HG02623 (cell line): ENCODE results near the gene XPNPEP2.
A peak's percentile ranks its signal among the peaks of the same experiment; 100 is the strongest.

Experiments used
- ATAC-seq: cut with Tn5 transposase; IDR thresholded peaks from one replicate; pipeline ENCODE4 v1.9.1; 2021; ENCODE audit warnings: moderate library complexity; ENCODE audit not compliant: unreplicated experiment

XPNPEP2 gene

DNA sequence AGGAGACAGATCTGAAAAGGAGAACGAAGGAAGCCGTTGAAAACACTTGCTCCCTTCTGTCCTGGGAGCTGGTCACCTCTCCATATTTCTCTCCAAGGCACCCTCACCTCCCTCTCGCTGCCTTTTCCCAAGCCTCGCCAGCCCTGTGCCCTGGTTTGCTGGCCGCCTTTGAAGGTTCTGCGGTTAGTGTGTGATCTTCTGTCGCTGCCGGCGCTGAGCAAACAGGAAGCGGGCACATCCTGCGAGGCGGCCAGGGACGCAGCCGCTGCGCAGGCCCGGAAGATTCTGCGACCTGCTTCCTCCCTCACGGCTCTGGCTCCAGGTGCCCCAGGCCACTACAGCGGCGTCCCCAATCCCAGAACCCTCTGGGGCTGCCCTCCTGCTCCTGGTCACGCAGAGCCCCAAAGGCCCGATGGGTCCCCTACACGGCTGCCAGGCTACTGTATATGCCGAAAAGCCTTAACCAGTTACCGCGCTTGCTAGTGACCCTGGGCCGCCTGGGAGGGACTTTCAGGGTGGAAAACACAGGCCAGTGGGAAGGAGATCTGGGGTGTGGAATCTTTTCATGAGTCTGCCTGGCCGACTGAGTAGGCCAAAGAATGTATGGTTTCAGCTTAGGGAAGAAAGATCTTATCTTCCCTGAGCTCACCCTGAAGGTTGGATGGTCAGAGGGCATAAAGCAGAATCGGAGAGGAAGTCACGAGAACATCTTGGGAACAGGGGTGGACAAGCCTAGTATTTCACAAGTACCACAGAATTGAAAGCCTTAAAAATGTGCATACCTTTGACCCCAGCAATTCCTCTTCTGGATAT, 38.6 kb downstream of the XPNPEP2 start:
- ATAC-seq = peak; percentile 20

DNA sequence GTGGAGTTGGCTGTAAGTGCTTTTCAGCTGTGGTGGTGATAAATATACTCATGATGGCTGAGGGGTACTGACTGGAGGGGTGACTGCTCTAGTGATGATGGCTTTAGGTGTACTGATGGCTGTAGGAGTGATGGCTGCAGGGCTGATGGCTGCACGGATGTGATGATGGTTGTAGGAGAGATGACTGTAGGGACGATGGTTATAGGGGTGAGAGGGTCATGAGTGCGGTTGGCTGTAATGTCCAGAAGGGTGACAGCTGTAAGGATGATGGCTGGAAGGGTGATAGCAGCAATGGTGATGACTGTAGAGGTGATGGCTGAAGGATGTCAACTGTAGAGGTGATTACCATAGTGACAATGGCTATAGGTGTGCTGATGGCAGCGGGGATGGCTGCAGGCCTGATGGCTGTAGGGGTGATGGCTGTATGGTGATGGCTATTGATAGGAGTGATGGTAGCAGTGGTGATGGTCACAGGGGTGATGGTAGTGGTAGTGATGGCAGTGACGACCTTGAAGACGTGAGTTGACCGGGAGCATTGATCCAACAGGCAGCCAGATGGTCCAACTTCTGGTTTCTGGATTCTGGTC, 40.4 kb downstream of the XPNPEP2 start:
- no peak for ATAC-seq

DNA sequence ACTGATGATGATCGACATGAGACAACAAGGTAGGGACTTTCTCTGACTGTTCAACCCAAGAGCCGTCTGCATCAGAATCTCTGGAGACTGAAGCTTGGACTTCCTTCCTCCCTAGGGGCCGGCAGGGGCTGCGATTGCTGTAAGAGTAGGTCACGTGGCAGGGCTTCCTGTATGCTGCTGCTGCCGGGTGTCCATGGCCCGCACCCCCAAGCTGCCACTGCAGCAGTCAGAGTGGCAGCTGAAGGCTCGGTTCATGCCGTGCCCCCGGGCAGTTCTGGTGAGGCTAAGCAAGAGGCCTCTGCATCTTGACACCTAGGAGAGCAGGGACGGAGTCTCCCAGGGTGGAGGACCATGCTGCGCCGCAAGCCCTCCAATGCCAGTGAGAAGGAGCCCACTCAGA, 41.0 kb downstream of the XPNPEP2 start, which contains the start of gene SASH3:
SASH3 (plus strand) TSS at position 203 of the 400 bp plus-strand sequence; CDS start at position 352, 149 bp downstream.
- ATAC-seq = peak; percentile 35

DNA sequence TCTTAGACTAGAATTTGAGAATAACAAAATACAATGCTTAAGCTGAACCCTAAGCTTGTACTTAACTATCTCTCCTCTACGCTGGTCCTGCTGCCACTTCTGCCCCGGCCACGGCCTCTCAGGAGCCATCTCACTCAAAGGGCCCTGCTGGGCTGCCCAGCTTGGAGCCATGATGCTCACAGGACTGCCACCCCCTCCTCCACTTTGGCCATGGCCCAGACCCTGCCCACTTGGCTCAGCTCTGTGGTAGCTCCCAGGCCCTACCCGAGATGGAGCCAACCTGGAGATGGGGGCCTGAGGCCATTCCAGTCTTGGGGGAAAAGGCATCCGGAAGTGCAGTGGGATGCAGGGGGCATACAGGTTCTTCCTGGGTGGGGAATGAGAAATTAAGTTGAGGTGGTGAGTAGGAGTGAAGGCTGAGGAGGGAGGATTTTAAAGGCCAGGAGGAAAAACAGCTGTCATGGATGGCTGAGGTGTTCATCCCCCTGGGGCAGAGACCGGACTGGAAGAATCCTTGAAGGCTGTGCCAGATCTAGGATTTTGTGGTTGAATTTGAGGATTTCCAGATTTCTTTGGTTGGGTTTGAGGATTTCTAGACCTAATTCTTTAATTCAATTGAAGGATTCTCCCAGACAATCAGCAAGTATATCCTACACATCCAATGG, 41.8 kb downstream of the XPNPEP2 start:
- no peak for ATAC-seq

DNA sequence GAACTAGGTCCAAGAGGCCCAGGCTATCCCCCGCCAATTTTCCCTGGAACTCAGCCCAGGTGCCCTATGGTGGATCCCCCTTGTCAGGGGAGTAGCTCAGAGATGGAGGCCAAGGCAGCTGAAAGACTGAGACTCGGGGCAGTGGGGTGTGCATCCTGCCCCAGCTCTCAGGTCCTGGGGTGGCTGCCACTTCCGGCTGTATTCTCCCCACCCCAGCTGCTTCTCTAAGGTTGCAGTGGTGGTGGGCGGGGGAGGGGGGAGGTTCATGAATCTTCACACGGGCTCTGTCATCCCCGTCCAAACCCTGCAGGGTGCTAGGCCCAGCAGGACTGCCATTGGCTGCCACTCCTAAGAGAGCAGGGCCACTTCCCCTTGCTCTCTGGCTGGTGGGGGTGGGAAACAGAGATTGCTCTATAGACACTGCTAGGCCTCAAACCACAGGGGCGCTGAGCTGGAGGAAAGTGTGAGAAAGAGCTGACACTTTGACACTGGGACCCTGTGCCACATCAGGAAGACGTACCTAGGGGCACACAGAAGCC, 42.4 kb downstream of the XPNPEP2 start:
- peak; percentile 62 for ATAC-seq

DNA sequence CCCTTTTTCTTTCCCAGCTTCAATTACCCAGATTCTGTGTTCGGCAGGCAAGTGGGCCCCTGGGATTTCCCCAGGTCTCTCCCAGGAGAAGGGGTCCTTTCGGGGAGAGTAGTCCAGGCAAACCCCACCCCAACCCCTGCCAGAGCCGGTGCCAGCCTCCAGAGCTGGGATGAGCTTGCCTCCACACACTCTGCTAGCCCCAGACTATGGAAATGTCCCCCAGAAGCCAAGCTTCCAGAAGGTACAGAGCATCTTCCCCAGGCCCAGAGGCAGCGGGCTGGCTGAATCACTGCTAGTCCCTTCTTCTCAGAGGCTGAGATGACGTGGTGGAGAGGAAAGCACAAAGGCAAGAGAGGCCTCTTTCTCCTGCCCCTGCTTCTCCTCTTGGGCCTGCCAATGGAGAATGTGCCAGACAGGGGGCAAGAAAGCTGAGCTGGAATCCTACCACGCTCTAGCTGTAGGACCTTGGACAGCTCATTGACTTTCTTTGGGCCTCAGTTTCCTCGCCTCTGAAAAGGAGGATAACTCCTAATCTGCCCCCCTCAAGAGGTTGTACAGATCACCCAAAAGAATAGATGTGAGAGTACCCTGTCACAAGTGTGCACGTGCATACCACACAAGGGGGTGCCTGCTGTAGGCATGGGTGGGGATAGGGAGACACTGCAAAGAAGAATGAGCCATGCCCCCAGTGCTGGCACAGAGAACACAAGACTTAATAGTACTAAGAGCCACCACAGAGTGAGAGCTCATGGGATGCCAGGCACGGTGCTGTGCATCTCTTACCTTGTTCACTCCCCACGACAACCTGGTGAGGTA, 43.1 kb downstream of the XPNPEP2 start:
- ATAC-seq = no peak

DNA sequence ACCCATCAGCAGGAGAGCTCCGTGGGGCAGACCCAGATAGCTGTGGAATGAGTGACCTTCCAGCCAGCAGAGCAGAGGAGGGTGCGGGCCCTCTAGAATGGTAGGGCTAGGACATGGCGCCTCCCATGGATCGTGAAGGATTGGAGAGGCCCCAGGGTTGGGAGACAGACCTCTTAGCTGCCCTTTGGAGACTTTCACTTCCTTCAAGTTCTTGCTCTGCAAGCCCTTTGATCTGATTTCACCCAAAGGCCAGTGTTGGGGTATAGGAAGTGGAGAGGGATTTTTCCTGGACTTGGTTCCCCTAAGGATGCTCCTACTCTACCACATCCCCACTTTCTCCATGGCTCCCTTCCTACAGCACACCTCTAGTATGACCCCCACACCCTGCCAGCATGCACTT, 43.9 kb downstream of the XPNPEP2 start:
- no peak for ATAC-seq

DNA sequence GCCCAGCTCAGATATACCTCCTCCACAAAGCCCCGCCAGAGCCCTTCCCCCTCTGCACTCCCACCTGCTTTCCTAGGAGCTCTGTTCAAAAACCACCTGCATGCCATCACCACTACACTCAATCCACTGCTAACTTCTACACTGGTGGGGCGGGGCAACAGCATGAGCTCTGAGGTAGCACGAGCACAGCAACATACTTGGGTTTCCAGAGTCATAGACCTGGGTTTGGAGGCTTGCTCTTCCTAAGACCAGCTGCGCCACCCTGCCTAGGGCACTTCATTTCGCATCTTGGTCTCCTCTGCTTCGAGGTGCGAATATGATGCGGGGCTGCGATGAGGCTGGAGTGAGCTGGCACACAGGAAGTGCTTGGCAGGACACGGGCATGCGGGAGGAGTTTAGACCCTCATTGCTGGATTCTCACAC, 44.5 kb downstream of the XPNPEP2 start:
- no peak for ATAC-seq

DNA sequence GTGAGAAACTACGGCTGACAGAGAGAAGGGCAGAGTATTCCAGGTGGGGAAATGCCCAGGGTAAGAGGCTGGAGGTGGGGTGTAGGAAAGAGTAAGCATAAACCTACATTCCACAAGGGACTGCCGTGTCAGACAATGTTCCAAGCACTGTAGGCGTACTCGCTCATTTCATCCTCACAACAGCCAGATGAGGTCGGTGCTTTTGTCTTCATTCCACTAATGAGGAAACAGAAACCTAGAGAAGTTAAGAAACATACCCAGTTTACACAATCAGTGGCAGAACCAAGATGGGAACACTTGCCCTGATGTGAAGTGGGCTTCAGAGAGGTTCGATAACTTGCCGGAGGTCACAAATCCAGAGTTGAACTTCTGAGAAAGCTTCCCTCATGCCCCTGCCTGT, 45.6 kb downstream of the XPNPEP2 start:
- no peak for ATAC-seq

DNA sequence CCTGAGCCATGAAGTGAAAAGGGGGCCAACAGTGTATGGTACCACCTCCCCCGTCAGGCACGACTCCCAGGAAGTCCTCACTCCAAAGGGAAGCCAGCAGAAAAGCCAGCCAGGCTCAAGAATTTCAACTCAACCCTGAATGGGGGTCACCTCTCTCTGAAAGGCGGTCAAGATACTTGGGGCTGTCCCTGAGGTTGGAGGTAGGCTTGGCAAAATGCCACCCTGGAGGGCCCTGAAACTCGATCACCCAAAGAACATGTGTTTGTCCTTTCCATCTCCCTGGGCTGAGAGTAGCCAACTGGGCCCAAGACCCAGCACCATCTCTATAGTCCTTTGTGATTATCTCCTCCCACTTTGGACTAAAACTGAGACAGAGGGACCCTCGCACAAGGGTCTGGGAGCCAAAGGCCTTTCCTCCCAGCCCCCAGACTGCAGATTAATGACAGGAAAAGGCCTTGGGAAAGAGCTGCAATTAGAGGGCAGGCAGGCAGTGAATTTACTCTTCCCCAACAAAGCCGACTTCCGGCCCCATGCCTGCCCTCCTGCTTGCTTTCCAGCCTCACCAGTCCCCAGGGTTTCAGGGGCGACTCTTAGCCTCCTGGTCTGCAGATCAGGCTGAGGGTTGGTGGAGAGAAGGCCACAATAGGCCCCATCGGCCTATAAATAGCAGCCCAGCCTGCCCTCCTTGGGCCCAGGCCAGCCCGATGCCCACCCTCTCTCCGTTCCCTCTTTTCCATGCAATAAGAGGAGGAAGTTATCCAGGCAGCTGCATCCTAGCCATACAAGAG, 46.6 kb downstream of the XPNPEP2 start:
- ATAC-seq = no peak

DNA sequence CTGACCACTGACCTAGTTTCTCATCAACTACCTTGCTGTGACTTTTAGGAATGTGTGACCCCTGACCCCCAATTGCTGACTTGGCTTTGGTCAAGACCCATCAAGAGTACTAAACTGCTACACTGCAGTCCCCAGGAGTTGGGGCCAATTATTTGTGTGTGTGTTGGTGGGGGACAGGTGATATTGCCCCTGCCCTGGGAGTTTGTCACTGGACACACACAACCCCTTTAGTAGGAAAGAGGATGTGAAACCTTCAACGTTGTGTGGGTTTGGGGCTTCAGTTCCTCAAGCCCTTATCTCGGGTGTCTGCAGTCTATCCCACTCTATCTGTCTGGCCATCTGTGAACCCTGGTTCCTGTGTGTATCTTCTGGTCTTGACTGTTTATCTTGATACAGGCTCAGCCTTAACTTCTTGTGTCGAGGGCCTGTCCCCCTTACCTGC, 47.5 kb downstream of the XPNPEP2 start:
- ATAC-seq = peak; percentile 77

DNA sequence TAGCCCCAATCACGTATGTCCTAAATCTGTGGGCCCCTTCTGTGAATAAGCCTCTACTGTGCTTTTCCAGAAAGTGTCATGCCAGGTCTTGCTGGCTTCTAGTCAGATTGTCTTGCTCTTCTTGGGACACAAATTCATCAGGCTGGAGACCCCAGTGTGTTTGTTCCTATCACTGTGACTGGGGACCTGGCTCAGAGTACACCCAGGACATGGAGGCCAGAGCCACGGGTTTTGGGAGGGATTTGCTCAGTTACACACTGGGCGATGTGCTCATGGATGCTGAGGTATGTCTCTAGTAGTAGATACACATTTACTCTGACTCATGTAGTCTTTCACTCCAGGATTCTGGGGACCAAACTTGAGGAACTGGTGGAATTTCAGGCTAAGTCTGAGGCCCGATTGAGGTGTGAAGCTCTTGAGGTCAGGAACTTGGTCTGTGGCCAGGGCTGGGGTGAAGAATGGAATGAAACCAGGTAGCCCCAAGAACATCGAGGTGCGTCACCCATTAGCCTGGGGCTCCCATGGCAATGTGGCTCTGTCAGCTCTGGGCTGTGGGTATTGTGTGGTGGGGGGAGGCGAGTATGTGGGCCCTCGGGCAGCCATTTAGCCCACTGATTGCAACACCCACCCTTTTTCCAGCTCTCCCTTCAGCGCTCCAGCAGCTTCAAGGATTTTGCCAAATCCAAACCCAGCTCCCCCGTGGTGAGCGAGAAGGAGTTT, 48.7 kb downstream of the XPNPEP2 start:
- no peak for ATAC-seq

DNA sequence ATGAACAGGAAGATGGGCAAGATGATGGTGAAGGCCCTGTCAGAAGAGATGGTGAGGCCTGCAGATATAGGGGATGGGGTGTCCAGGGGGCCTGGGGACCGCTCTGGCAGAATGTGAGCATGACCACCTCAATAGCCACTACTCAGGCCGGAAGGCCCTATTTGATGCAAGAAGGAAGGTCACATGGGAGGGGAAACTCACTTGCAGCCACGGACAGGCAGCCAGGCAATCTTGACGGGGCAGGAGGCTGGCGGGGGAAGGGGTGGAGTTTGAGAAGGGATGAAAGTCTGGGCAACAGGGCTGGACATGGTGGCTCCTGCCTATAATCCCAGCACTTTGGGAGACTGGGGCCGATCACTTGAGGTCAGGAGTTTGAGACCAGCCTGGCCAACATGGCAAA, 49.7 kb downstream of the XPNPEP2 start:
- ATAC-seq = no peak

DNA sequence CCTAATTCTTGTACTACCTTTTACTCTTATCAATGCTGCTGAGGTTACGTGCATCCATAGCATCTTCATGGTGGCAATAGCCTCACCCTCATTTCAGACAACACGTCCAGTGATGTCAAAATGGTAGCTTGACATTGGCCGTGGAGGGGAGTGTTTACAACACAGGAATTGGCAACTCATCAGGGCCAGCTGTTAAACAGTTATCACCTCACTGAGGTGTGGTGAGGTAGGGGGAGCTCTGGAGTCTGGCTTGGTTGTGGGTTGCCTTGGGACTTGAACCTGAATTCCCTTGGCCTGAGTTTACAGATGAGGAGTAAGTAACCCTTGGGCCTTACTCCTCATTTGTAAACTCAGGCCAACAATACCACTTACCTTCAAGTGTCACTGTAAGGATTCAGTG, 51.4 kb downstream of the XPNPEP2 start:
- no peak for ATAC-seq

DNA sequence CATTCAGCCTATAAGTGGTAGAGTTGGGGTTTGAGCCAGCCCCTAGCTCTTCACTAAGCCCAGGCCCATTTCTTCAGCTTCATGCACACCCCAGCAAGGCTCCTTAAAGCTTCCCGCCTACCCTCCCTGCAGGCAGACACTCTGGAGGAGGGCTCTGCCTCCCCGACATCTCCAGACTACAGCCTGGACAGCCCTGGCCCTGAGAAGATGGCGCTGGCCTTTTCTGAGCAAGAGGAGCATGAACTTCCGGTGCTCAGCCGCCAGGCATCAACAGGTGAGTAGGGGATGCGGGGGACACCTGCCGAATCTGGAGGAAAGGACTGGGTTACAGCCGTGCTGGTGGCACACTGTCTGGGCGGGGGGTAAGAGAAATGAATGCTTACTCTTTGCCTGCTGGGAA, 52.0 kb downstream of the XPNPEP2 start:
- ATAC-seq = no peak

DNA sequence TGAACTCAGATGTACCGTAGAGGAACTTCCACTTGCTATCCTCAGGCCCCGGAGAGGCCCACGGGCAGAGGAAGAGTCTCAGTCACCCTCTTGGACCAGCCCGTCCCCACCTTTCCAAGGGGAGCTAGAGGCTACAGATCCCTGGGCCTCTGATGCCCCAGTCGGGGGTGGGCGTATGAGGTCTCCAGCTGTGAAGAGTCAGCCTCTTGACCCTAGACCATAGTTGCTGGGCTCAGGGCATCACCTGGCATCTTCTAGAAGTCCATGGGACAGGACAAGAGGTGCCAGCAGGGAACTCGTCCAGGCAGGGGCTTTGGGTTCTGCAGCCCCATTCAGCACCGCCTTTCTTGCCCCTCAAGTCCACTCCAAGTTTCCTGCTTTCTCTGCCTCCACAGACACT, 52.6 kb downstream of the XPNPEP2 start:
- no peak for ATAC-seq

DNA sequence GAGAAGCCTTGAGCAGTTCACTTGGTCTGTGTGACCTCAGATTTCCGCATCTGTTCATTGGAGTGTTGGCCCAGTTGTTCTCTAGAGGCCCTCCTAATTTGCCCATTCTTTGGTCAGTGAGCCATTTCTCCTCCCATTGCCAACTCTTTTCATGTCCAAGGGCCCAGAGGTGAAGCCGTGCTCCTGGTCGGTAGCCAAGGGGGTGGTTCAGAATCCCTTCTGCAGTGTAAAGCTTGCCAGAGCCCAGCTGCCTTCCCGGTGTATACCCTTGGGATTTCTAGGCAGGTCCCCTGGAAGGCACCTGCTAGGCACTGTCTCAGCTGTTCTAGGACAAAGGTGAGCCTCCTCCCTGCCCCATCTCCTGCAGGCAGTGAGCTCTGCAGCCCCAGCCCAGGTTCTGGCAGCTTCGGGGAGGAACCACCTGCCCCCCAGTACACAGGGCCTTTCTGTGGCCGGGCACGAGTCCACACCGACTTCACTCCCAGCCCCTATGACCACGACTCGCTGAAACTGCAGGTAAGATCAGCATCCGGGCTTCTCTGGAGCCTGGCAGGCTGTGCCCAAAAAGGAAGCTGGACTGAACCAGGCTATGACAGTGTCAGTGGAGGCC, 53.3 kb downstream of the XPNPEP2 start:
- ATAC-seq = no peak

DNA sequence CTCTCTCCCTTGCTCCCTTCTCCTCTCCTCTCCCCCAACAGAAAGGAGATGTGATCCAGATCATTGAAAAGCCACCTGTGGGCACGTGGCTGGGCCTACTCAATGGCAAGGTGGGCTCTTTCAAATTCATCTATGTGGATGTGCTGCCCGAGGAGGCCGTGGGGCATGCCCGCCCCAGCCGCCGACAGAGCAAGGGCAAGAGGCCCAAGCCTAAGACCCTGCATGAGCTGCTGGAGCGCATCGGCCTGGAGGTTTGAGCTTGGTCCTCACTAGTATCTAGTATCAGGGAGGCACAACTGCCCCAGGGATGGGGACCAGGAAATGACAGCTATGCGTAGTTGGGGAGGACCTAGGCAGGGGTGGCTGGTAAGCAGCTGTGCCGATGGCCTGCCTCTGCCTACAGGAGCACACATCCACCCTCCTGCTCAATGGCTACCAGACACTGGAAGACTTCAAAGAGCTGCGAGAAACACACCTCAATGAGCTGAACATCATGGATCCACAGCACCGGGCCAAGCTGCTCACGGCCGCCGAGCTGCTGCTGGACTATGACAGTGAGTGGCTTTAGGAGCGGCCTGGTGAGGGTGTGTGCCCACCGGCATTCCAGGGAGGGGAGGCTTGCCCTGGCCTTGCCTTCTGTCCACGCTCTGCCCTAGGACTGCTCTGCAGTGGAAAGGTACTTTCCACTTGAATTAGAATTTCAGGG, 54.0 kb downstream of the XPNPEP2 start:
- ATAC-seq = no peak
